Measurements from ENCODE around the gene SLCO3A1.

The SLCO3A1 gene

DNA sequence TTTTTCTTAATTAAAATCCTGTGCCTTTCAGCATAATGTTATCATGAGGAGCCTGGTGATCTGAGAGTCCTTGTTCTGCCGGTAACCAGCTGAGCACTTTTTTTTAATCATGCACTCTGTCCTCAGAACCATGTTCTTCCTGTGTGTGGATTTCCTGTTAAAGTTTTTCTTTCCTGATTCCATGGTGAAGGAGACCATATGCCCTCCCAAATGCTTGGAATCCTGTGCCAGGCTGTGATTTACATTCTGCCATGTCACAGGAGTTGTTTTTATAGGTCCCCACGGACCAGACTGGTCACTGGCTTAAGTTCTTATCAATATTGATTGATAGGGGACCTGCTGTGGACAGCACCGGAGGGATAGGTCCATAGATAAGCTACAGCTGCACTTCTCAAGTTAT, 257.8 kb downstream of the SLCO3A1 start:
- no peak for DNase-seq

DNA sequence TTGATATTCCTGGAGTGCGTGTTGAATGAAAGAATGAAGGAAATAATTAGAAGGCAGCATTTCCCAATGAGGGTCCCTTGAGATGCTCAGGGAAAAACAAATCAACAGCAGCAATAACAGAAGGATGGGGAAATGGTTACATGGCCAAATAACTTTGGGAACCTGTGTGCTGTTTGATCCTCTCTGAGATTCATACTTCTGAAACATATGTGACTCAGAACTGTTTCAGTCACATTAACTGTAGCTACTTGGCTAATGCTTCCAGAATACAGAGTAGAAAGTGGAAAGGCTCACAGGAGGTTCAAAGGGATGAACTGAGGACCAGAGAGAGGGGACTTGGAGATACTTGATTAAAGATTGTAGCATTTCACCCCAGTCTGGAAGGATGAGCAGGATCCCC, 258.2 kb downstream of the SLCO3A1 start:
- DNase-seq: no peak

- DNase-seq: no peak
These were observed 258.7 kb downstream of the SLCO3A1 start for GRCh38 chr15:92112180-92112579.

DNA sequence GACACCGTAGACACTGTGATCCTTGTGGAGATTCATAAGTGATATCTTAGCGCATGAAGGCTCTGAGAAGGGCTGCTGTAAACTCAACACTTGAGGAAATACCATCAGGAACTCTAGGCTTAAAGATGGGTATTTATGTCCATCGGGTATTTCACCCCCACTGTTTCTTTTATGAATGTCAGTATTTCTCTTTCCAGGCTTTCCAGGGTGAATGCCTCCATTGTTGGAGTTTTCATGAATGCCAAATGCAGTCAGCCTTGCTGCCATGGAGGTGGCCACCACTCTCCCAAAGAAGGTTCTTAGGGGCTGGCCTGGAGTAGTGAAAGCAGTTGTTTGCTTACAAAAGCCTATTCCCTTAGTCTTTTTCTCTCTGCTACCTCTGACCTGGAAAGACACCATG, 259.2 kb downstream of the SLCO3A1 start:
- DNase-seq: no peak

- no peak for DNase-seq
These were observed 260.3 kb downstream of the SLCO3A1 start for GRCh38 chr15:92113832-92114231.

DNA sequence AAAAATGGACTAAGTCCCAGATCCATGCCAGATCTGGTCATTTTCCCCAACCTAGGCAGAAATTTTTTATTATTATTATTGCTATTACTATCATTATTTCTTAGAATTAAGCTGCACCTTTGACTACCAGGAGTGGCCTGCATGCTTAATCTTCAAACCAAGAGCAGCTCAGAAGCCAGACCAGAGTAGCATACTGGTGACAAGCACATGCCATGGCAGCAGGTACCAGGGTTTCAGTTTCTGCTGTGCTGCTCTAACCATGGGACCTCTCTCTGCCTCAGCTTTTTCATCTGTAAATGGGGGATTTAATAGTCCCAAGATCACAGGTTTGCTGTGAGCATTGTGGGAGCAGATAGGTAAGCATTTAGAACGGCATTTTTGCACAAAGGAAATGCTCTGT, 262.3 kb downstream of the SLCO3A1 start:
- no peak for DNase-seq

DNA sequence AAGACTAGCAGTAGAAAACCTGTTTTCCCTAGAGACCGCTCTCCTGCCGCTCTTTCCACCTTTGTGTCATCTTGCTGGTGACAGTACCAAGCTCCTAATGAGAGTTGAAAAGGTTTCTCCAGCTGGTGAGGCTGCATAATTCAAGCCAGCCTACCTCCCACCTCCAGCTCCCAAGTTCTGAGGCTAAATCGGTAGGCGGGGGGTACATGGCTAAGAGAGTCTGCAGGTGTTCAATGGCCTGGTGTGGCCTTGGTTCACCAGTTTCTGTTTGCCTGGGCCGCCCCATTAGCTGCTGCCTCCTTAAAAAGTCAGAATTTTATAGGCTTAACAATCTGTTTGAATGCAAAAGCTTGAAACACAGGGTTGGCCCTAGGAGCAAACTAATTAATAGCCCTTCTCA, 262.8 kb downstream of the SLCO3A1 start:
- DNase-seq: no peak

- no peak for DNase-seq
These were observed 263.8 kb downstream of the SLCO3A1 start for GRCh38 chr15:92117261-92117731.

GRCh38 chr15:92118162-92118935, 264.8 kb downstream of the SLCO3A1 start:
- DNase-seq: no peak

DNA sequence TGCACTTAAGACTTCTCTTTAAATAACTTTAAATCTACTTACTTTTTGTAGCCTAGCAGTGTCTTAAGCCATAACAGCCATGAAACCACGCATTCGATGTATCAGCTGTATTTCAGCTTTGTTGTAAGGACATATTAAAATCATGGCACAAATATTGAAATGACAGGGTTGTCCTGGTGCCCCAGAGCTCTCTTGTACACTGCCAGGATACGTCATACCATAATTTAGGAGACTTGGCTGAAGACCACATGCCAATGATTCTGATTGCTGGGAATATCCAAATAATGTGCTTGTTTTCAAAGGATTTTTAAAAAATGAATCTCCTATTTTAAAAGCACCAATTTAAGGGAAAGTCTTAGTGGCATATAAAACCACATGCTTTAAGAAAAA, 265.4 kb downstream of the SLCO3A1 start:
- DNase-seq: no peak

DNA sequence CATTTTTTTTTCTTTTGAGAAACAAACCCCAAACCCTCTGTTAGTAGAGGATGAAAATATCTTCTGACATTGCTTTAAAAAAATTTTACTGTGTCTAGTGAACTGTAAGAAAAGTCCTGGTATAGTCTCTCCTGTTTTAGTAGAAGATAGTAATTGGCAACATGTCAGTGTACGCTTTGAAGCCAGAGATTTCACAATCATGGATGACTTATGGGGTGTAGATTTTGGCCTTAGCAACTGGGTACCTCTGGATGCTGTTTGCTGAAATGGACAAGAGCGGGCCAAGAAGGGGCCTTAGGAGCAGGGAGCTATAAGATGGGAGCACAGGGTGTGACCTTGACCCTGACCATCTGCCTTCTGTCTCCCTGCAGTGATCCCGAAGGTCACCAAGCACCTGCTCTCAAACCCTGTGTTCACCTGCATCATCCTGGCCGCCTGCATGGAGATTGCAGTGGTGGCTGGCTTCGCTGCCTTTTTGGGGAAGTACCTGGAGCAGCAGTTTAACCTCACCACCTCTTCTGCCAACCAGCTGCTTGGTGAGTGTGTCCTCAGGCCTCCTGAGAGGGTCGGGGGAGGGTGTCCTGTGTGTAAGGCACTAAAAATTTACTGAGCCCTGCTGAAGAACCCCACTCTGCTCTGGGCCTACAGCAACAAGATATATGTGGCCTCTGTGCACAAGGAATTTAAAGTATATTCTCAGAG, 266.7 kb downstream of the SLCO3A1 start:
- no peak for DNase-seq

DNA sequence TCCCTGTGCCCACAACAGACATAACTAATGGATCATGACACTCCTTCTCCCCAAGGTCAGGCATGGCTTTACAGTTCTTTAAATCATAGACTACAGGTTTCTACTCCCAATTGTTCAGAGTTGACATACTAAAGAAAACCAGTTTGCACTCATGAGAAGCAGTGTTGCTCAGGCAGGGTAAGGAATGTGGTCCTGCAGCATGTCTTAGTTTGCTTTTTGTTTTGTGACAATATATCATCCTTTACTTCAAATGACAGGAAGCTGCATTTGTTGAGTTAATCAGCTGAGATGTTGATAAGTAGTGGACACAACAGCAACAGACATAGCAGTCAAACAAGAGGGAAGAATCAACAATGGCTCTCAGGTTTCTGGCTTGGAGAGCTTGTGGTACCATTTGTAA, 267.5 kb downstream of the SLCO3A1 start:
- DNase-seq: no peak

DNA sequence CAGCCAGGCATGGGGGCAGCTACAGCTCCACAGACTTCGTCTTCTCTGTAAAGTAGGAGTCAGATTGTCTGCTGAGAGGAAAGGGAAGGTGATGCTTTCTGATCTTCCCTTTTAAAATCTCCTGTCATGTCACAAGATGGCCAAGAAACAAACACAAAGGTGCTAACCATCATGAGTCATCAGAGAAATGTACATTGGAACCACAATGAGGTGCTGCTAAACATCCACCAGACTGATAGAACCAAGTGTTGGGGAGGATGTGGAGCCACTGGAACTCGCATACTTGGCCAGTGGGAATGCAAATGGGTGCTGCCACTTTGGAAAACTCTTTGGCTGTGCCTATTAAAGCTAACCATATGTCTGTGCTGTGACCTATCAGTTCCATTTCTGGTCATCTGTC, 268.8 kb downstream of the SLCO3A1 start:
- no peak for DNase-seq

GRCh38 chr15:92123962-92124656, 270.6 kb downstream of the SLCO3A1 start:
- DNase-seq: no peak

- DNase-seq: no peak
These were observed 271.1 kb downstream of the SLCO3A1 start for GRCh38 chr15:92124657-92125010.

GRCh38 chr15:92128788-92129187, 275.3 kb downstream of the SLCO3A1 start:
- no peak for DNase-seq

DNA sequence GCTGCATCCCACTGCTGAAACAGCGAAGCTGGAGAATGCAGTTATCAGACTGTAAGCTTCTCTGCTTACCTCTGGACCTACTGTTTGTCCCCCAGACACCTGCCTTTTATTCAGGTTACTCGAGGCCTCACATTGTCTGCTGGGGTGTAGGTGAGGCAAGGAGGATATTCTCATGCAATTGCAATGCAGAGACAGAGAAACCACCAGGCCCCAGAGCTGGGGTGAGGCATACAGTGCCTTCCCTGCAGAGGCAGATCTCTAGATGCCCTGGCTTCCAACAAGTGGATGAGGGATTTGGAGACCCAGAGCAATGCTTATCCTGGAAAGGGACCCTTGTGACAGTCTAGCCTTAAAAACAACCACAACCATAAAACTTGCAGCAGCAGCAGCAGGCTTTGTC, 276.7 kb downstream of the SLCO3A1 start:
- no peak for DNase-seq

GRCh38 chr15:92130906-92131305, 277.4 kb downstream of the SLCO3A1 start:
- DNase-seq: no peak

DNA sequence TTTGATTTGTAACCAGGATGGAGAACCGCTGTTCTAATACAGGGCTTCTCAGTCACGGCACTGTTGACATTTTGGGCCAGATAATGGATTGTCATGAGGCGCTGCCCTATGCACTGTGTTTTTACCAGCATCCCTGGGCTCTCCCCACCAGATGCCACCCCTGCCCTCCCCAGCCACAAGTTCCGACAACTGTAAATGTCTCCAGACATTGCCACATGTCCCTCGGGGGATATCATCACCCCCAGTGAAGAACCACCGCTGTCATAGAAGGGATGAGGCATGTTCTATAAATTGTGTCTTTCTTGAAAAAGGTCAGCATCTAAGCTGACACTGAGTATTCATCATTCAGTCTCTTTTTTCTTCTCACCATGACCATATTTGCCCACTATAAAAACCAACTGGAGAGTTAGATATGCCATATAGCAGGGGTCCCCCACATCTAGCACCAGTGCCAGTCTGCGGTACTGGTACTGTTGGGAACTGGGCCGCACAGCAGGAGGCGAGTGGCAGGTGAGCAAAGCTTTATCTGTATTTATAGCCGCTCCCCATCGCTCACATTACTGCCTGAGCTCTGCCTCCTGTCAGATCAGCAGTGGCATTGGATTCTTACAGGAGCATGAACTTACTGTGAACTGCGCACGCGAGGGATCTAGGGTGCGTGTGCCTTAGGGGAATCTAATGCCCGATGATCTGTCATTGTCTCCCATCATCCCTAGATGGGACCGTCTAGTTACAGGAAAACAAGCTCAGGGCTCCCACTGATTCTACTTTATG, 279.7 kb downstream of the SLCO3A1 start:
- DNase-seq: no peak

DNA sequence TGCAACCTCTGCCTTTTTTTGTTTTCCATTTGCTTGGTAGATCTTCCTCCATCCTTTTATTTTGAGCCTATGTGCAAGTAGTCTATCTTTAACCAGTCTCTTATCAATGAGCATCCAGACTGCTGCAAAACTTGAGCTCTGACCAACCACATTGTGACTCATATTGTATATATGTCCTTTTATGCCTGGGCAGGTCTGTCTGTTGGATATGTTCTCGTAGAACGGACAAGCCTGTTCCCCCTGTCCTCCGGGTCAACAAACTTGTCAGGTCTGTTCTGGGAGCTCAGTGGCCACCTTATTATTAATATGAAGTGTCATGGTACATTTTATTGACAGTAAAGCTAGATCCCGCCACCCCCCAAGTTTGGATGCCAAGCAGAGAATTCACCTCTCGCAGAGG, 287.3 kb downstream of the SLCO3A1 start:
- DNase-seq: no peak

DNA sequence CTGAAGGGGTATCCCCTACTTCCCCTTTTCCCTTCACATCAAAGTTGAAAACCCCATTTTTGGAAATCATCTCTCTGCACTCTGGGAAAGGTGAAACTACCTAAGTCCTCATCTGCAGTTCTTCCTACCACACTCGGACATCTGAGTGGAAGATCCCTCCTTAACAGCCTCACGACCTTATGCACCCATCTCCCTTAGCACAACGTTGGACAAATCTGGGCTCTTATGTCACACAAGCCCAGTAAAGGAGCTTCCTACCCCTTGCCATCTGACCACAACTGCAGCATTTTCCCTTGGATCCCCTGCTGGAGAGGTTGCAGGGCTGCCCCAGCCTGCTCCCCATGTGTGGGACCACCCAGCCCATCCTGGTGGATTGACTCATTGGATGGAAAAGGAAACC, 288.1 kb downstream of the SLCO3A1 start:
- no peak for DNase-seq

DNA sequence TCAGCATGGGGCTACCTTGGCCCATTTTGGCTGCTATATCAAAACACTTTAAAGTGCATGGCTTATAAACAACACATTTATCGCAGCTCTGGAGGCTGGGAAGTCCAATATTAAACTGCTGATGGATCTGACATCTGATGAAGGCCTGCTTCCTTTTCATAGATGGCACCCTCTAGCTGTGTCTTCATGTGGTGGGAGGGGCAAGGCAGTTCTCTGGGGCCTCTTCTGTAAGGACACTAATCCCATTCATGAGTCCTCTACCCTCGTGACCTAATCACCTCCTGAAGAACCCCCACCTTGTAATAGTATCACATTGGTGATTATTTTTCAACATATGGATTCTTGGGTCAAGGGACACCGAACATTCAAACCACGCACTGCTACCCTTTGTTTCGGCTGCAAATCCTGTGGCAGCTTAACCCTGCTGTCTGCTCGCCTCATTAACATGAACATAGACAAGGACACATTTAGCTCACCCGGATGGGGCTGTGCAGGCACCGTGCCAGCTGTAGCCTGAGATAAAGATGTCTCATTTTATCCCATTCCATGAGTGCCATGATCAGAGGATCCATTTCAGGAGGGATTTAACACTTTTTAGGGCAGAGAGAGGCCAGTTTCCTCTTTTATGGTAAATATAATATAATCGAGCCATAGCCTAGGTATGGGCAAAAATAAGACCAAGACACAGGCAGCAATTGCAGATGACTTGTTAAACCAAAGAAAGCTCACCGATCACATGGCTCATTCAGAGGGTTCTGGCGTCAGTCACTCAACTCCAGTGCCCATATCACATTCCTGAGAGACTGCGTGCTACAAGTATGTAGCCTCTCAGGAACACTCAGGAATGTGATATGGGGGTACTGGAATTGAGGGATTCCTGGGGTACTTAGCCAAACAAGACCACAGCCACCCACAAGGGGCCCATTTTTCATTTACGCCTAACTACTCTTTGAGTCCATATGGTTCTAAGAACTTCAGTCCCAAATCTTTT, 289.0 kb downstream of the SLCO3A1 start:
- DNase-seq: no peak
